HG03103 (cell line): ENCODE measurements around the gene CEP170B.
"Not testable (repeated sequence)": the region's sequence is repeated elsewhere in the genome, so short reads cannot be mapped to it uniquely, and the experiment has no call there.

ENCODE experiments used
- ATAC-seq: cut with Tn5 transposase; IDR thresholded peaks from one replicate; pipeline ENCODE4 v1.9.1; 2021; ENCODE audit warnings: low read depth; ENCODE audit not compliant: unreplicated experiment

Gene CEP170B

GRCh38 chr14:104865081-104865630, at the start of gene CEP170B:
Gene CEP170B (plus strand): TSS chr14:104865268. CDS start chr14:104868451, 3,183 bp downstream.
- no peak for ATAC-seq

GRCh38 chr14:104816616-104816884, 48.5 kb upstream of the CEP170B start:
- ATAC-seq, result no peak

GRCh38 chr14:104817930-104818713, 46.9 kb upstream of the CEP170B start:
- no peak for ATAC-seq

GRCh38 chr14:104818714-104819161, 46.3 kb upstream of the CEP170B start:
- no peak for ATAC-seq

GRCh38 chr14:104819361-104819781, 45.7 kb upstream of the CEP170B start:
- no peak for ATAC-seq

GRCh38 chr14:104820669-104821228, 44.3 kb upstream of the CEP170B start:
- ATAC-seq, result no peak

- ATAC-seq, result no peak
These were observed 43.7 kb upstream of the CEP170B start for GRCh38 chr14:104821229-104821945.

- ATAC-seq, result no peak
These were observed 43.0 kb upstream of the CEP170B start for GRCh38 chr14:104821971-104822608.

GRCh38 chr14:104822821-104823615, 42.0 kb upstream of the CEP170B start:
- no peak for ATAC-seq

GRCh38 chr14:104824353-104824997, 40.6 kb upstream of the CEP170B start:
- ATAC-seq, result no peak

- peak; percentile 74 for ATAC-seq
These were observed 38.7 kb upstream of the CEP170B start for GRCh38 chr14:104826189-104826860.

GRCh38 chr14:104826861-104827176, 38.2 kb upstream of the CEP170B start:
- no peak for ATAC-seq

GRCh38 chr14:104827177-104828055, 37.7 kb upstream of the CEP170B start:
- no peak for ATAC-seq

GRCh38 chr14:104830781-104831180, 34.3 kb upstream of the CEP170B start:
- no peak for ATAC-seq

GRCh38 chr14:104836171-104836935, 28.7 kb upstream of the CEP170B start:
- not testable (repeated sequence) for ATAC-seq

- no peak for ATAC-seq
These were observed 23.3 kb upstream of the CEP170B start for GRCh38 chr14:104841730-104842129.

- no peak for ATAC-seq
These were observed 22.1 kb upstream of the CEP170B start for GRCh38 chr14:104843006-104843405.
